Stimulated activated CD8-positive, alpha-beta memory T cell treated with anti-CD3 and anti-CD28 coated beads, Interleukin-15, amount 100 ng/mL, for 4 hours (primary cell): ENCODE results near the gene PRKAG2.

ENCODE experiments used
- DNase-seq, 2 donors: peaks; one replicate each; pipeline ENCODE4 v3.0.0-alpha.2; 2020; ENCODE audit warnings: low read depth in 2 of 2

Gene PRKAG2

DNA sequence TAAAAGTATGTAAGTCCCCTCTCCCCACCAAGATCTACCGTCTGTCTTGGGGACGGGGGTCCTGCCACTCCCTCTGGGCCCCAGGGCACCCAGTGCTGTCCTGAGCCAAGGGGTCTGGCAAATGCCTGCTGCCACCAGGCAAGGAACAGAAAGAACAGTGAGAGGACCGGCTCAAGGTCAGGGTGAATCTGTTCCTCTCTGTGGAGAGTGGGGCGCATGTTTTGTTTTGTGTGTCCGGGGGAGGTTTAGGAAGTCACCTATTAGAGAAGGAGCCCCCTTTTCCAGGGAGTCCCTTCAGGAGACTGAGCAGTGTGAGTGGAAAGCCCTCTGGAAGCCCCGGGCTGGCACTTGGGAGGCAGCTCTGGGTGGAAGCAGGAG lies 198.7 kb downstream of the PRKAG2 start:
- DNase-seq = no peak

DNA sequence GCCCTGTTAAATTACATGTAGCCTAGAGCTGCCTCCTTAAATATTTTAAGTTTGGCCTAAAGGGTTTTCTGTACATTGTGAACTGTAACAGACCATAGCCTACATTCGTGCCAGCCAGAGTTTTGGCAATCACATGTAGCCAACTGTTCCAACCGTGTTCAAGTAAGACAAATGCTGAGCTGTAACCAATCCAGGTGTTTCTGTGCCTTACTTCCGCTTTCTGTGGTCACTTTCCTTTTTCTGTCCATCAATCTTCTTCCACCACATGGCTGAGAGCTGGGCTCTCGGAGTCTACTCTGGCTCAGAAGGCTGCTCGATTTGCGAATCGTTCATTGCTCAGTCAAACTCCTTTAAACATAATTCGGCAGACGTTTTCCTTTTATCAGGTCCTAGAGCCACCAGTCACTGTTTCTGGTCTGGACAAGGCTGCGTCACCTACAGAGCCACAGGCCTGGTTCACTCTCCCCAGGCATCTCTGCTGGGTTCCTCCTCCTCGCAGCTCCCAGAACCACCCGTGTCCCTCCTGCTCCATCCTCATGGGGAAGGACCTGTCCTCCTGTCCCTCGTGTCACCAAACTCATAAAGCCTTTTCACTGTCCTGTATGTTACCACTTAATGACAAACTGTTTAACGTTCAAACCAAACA lies 199.2 kb downstream of the PRKAG2 start:
- no peak for DNase-seq

DNA sequence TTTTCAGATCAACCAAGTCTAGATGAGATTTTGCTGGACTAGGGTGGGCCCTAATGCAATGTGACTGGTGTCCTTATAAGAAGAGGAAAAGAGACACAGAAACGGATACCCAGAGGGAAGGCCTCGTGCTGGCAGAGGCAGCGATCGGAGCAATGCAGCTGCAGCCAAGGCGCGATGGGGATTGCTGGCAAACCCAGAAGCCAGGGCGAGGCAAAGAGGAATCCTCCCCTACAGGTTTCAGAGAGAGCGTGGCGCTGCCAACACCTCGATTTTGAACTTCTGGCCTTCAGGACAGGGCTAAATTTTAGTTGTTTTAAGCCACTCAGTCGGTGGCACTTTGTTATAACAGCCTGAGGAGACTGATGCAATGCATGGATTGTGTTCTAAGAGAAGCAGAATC lies 200.2 kb downstream of the PRKAG2 start:
- no peak for DNase-seq

DNA sequence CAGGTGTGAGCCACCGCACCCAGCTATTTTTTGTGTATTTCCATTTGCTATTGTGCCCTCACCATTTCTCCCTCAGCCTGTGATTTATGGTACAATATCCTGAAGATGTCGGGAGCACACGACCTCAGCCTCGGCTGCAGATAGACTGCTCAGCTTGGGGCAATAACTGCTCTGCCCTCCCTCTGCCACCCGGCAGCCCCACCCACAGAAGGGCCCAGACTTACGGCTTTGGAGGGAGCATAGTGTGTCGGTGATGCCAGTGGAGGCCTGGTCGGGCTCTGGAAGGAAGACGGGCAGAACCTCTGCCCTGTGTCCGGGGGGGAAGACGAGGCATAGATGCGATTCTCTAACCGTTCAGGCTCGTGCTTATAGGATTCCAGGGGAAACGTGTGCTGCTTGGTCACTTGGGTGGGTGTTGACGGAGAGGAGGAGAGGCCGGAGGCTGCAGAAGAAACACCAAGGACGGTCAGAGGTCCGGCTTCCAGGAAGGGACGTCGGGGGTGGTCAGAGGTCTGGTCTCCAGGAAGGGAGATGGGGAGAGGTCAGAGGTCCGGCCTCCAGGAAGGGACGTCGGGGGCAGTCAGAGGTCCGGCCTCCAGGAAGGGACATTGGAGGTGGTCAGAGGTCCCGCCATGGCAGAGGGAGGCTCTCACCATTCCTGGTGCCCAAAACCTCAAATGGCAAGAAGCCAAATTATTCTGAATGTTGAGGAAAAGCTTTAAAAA lies 201.6 kb downstream of the PRKAG2 start:
- DNase-seq = no peak

DNA sequence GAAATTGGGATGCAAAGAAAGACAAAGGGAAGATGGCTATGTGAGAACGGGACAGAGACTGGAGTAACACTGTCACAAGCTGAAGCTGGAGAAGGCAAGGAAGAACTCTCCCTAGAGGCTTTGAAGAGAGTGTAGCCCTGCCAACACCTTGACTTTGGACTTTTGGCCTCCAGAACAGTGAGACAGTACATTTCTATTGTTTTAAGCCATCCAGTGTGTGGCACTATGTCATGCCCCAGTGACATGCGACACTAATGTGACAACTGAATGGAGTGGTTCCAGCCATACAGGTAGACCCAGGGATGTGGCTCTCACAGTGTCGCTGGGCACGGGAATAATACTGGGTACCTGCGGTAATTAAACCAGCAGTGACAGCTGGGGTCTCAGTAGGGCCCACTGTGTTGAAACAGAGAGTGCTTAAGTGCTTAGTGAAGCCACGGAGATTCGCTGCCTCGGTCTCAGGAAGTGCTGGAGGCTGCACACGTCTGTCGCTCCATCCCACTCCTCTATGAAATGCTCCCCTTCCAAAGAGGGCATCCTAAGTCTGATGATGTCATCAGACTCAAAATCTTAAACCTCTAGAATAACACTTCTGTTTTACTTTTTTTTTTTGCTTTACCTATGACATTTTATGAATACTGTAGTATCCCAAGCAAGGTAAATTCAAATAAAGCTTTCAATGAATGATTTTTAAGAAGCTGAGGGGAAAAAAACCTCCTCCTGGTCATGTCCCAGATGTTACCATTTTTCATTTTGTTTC lies 202.6 kb downstream of the PRKAG2 start:
- no peak for DNase-seq

DNA sequence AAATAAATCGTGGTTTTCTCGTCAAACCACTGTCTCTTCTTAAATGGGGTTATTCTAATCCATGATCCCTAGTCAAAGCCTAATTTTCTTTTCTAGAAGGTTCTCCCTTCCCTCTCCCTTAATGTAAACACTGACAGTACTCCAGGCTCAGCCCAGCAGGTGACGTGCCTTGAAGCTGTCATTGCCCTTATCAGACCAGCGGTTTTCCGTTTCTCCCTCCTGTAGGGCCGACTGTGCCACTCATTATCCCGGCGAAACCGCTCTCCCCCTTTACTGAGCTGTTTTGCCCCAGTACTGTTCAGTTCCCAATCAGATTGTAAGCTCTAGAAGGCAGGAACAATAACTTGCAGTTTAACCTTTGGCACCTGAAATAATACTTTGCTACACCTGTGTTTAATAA lies 203.7 kb downstream of the PRKAG2 start:
- DNase-seq = no peak

DNA sequence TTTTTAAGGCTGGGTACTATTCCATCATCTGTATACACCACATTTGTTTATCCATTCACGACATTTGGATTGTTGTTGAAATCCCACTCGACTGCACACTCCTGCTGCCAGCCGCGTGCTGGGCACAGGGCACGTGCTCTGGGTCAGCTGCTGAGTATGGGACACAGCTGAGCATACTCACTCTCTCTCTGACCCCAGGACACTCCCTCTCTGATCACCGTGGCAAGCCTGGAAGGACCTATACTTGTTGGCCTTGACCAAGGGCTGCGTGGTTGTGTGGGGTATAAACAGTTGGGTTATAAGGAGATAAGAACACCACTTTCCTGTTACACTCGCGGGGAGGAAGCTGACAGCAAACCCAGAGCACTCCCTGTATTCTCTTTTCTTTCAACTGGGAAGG lies 204.2 kb downstream of the PRKAG2 start:
- no peak for DNase-seq

DNA sequence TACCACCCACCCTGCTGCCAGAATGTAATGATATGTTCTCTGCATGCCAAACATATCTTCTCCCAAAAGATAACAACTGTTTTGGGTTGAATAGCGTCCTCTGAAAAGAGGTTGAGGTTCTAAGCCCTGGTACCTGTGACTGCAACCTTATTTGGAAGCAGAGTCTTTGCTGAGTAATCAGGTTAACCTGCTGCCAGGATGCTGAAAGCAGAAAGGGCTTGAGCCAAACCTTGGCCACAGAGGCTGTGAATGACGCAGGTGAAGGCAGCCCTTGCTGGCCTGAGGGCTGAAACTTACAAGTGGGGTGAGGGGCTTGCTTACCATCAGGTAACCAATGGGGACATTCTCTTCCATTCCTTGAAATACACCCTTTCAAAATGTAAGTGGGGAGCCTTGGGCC lies 205.4 kb downstream of the PRKAG2 start:
- no peak for DNase-seq

DNA sequence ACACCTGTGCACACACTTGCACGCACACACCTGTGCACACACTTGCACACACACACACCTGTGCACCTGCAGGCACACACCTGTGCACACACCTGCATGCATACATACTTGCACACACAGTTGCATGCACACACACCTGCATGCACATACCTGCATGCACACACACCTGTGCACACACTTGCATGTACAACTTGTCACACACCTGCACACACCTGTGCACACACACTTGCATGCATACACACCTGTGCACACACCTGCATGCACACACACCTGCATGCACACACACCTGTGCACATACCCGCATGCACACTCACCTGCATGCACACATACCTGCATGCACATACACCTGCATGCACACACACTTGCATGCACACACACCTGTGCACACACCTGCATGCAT lies 207.2 kb downstream of the PRKAG2 start:
- no peak for DNase-seq

DNA sequence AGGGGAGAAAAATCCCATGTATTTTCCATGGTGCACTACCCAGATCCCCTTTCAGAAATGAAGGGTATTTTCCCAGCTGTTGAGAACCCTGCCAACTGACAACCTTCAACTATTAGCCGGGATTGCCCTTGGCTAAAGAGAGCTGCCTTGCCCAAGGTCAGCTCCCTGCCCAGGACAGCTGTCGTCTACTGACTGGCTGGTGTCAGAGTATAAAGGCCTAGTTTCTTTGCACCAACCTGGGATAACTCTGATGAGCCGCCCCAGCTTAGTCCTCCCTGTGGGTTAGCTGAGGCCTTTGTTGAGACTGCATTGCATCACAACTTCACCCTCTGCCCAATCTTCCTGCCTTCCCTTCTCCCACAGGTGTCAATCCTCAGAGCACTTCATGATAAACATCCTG lies 210.0 kb downstream of the PRKAG2 start:
- no peak for DNase-seq

DNA sequence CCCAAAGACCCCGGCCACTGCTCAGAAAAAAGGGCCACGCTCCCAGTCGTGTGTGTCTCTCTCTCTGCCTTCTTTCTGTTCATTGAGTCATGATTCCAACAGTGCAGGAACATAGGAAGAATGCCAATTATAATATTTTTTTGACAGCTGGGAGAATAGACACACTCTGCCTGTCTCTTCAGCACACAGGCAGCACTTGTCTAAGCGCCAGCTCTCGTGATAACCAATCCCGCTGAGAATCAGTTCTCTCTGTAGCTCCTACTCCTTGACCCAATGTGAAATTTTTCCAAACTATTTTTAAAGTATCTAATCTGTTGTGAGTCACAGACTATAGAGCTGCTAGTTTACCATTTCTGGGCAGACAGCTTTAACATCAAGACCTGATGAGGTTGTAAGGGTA lies 211.5 kb downstream of the PRKAG2 start:
- DNase-seq = no peak

DNA sequence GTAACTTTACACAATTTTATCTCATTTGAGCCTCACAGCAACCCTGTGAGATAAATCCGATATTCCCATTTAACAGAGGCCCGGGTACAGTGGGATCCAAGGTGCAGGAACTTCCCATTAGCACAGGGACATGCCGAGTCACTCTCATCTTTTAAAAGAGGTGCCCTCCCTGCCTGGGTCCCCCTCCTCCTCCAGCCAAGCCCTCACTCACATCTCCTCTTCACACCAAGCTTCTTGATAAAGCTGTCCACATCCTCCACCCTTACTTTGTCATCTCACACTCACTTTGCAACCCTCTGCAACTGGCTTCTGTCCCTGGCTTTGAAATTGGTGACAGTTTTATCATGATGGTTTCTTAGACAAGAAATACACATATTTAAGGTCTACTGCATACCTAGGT lies 212.6 kb downstream of the PRKAG2 start:
- no peak for DNase-seq

DNA sequence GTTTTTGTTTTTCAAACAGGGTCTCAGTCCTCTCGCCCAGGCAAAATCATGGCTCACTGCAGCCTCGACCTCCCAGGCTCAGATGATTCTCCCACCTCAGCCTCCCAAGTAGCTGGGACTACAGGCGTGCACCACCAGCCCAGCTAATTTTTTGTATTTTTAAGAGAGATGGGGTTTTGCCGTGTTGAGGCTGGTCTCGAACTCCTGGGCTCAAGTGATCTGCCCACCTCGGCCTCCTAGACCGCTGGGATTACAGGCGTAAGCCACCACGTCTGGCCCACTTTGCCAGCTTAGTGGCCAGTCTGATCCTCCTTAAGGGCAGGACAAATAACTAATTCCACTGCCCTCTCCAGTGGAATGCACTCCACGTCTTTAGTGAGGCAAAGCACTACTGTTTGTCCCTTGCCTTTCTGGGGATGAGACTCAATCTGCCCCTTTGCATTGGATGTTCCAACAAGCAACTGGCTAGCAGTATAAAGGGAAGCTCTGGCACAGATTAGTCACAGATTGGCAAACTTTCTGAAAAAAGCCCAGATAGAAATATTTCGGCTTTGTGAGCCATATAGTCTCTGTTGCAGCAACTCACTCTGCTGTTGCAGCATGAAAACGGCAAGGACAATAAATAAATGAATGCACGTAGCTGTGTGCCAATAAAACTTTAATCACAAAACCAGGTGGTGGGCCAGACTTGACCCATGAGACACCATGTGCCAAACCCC lies 213.4 kb downstream of the PRKAG2 start:
- DNase-seq = no peak

DNA sequence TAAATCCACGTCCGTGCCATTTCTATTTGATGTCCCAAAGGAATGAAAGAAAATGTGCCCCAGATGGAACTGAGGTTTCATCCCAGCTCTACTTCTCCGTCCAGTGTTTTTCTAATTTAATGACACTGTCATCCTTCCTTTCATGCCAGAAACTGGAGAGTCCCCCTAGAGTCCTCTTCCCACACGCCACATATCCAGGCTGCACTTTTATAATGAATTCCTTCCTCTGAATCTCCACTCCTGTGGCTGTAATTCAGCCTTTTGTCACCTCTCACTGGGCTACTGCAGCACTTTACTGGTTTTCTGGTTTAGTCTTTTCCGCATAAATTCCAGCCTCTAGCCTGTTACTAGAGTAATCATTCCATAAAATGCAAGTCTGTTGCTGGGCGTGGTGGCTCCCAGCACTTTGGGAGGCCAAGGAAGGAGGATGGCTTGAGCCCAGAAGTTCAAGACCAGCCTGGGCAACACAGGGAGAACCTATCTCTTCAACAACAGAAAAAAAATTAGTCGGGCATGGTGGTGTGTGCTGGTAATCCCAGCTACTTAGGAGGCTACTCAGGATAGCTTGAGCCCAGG lies 214.6 kb downstream of the PRKAG2 start:
- DNase-seq = no peak

DNA sequence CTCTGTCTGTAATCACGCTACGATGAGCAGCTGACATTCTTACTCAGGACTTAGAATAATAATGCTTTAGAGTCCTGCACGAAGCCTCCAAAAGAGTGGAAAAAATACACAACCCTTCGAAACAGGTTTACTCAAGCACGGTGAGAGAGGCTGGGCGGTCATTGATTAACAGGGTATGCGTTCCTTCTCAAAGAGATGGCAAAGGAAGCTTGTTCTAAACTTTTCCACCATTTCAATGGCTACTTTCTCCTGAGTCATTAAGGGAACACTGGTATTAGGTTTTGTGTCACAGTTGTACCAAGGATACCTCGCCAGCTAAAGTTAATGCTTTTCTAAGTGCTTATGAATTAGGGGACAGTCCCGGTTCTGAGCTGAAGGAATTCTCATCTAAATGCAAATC lies 215.3 kb downstream of the PRKAG2 start:
- no peak for DNase-seq

DNA sequence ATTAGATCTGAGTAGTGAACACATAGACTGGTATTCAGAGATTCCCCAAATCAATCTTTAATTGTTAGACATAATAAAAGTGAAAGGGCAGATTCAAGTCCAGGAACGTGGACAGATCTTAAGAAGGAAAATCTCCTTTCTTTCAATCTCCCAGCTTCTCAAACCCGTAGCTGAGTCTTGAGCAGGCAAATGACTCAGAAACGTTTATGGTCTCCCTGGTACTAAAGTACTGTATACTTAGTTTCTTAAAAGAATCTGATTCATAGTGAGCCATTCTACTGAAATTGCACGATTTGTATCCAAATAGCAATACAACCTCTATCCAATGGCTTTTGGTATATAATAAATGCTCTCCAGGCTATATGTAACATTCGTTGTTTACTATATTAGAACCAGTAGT lies 216.8 kb downstream of the PRKAG2 start:
- no peak for DNase-seq

DNA sequence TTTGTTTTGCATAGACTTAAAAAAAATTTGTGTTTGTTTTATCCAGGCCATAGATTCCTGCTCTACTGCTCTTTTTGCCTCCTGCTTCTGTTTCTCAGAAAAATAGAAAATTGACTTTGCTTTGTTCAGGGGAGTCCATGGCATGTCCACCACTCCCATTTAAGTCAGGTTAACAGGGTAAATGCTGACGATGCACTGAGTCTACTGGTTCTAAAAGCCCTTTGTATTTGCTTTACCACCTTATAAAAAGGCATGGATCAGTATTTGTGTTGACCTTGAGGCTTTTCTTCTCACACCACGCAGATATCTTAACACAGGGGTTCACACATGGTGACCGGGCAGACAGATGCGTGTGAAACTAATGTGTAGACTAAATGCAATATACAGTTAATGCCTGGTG lies 217.7 kb downstream of the PRKAG2 start:
- no peak for DNase-seq

DNA sequence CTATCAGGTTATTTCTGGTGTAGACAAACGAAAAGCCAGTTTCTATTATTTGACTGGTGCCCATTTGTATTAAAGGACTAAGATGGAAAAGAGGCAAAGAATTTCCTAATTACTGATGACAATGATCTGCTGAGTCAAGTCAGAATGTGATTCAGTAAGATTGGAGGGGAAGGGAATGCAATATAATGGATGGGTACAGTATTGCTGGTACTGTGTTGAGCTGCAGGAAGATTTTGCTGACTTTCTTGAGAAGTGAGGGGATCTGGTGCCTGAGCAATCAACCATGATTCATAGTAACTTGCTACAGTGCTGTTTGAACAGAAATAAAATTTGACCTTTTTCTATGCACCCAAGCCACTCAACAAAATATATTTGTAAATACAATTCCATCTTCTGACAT lies 218.1 kb downstream of the PRKAG2 start:
- DNase-seq = no peak

DNA sequence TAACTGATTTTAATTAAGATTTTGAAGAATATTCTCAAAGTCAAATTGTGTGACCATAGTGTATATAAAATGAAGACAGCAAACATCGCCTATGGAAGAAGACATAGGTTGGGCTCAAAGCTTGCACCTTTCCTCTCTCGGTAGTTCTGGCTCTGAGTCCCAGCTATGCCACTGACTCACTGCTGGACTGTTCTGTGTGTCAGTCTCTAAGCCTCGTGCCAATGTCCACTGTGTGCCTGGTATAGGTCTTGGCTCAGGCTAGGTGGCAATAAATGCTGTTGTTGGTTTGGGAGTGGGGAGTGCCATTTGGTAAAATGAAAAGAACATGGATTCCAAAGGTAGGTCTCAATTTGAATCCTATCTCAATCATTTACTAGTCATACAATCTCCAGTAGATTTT lies 219.7 kb downstream of the PRKAG2 start:
- DNase-seq = no peak

DNA sequence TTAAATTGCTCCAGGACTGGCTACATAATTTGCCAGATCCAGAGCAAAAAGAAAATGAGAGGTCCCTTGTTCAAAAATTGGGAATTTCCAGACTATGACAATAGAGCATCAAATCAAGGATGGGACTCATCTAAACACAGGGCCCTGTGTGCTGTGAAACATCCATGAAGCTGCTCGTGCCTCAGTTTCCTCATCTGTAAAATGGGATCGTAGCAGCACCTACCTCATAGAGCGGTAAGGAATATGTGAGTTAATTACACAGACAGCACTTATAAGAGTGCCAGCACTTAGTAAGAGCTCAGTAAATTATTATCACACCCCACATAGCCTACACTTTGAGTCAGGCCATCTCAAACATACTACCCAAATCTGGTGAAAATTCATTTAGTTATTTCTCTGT lies 221.4 kb downstream of the PRKAG2 start:
- DNase-seq = no peak

DNA sequence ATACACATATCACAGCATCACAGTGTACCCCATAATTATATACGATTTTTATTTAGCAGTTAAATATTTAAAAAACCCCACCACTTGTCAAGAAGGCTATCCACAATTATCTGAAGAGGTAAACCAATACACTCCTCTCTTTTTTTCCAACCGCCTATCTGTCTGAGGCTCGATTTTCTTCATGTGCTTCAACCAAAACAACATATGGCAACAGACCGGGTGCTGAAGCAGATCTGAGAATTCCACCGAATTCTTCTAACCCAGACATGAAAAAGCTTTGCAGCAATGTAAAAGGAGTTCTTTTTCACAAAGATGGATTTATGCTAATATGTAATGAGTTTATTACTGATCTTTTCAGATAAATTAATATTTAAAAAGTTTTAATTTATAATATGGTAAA lies 224.8 kb downstream of the PRKAG2 start:
- no peak for DNase-seq

DNA sequence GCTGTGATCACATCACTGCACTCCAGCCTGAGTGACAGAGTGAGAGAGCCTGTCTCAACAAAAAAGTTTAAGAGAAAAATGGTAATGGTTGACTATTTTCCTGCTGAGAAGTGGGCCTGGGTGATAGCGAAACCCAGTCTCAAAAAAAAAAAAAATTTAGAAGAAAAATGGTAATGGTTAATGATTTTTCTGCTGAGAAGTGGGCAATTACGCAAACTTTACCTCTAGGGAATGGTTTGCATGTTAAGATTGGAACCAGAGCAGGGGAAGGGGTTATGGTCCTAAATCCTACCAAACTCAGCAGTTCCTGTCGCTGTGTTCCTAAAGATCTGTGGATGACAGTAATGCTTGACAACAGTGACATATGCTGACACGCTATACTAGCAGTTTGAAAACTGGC lies 226.8 kb downstream of the PRKAG2 start:
- no peak for DNase-seq
